GM12878 (cell line): ENCODE results near the gene TMEM178A.

Experiments
- CTCF ChIP-seq, 3 experiments: IDR thresholded peaks in 2 of 3; conservative IDR thresholded peaks in 1 of 3; 2 replicates each; pipeline ENCODE4 v1.5.1; 2011; ENCODE audit warnings: low read depth in 3 of 3, low read length in 3 of 3, mild to moderate bottlenecking in 3 of 3, control low read depth in 2 of 3, moderate library complexity in 2 of 3, inconsistent platforms in 1 of 3, mixed read lengths in 1 of 3; ENCODE audit not compliant: control insufficient read depth in 2 of 3, insufficient read depth in 1 of 3; ENCODE audit errors: extremely low read depth in 1 of 3
- DPF2 ChIP-seq: fragments of 450-650 bp; IDR thresholded peaks from 2 replicates; pipeline ENCODE4 v1.6.1; 2017; ENCODE audit warnings: mild to moderate bottlenecking
- LARP7 ChIP-seq: fragments of 450-650 bp; IDR thresholded peaks from 2 replicates; pipeline ENCODE4 v1.6.1; 2017; ENCODE audit warnings: mild to moderate bottlenecking
- POLR2A ChIP-seq: IDR thresholded peaks from 2 replicates; pipeline ENCODE4 v1.6.1; 2011; ENCODE audit warnings: low read depth, mild to moderate bottlenecking, low read length
- POLR2AphosphoS5 ChIP-seq: IDR thresholded peaks from 2 replicates; pipeline ENCODE4 v1.6.1; 2011; ENCODE audit warnings: mild to moderate bottlenecking, low read length, inconsistent platforms
- SIN3A ChIP-seq: IDR thresholded peaks from 2 replicates; pipeline ENCODE4 v1.6.1; 2012; ENCODE audit warnings: low read depth, low read length, improper control_type of control experiment
- SP1 ChIP-seq: IDR thresholded peaks from one replicate; pipeline ENCODE4 v1.6.1; 2011; ENCODE audit warnings: low read depth, low read length
- TCF12 ChIP-seq: IDR thresholded peaks from 2 replicates; pipeline ENCODE4 v1.6.1; 2011; ENCODE audit warnings: low read depth, mild to moderate bottlenecking, low read length
- ZNF274 ChIP-seq: IDR thresholded peaks from one replicate; pipeline ENCODE4 v1.8.0; 2011; ENCODE audit not compliant: insufficient read length, insufficient read depth
- TF ChIP-seq, protein P1 (sequence below): IDR thresholded peaks from 2 replicates; pipeline ENCODE4 v1.6.1; 2012; ENCODE audit warnings: low read depth, low read length, improper control_type of control experiment
- TF ChIP-seq, protein P2 (sequence below): IDR thresholded peaks from 2 replicates; pipeline ENCODE4 v1.6.1; 2011; ENCODE audit warnings: low read depth, low read length, improper control_type of control experiment, borderline replicate concordance
- TF ChIP-seq, protein P3 (sequence below): fragments of 450-650 bp; IDR thresholded peaks from 2 replicates; pipeline ENCODE4 v1.6.1; 2017; ENCODE audit warnings: mild to moderate bottlenecking, low read depth, inconsistent platforms; ENCODE audit not compliant: poor library complexity, severe bottlenecking

DNA sequence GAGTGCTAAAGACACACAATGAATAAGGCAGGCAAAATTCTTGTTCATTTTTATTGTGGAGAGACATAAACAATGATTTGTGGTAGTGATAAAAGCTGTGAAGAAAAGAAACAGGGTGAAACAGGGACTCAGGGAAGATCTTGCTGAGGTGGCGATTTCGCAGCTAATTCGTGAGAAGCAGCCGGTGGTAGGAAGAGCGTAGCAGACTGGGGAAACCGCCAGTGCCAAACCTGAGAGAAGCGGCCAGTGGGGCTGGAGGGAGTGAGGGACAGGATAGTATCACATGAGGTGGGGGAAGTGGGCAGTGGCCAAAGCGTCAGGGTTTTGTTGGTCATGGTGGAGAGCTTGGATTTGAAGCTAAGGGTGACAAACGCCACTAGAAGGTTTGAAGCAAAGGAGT is 42.3 kb downstream of the TMEM178A start:
- TF ChIP-seq LARP7 (no peak), CTCF (IDR thresholded peaks at IDR 0.05 in 2 of 3, conservative IDR thresholded peaks at IDR 0.05 in 1 of 3; ENCODE audit: control insufficient read depth in 2 of 3, extremely low read depth in 1 of 3, insufficient read depth in 1 of 3, low read depth in 3 of 3, low read length in 3 of 3) (no peak), POLR2AphosphoS5 (no peak), SP1 (no peak), DPF2 (no peak), TCF12 (no peak), SIN3A (no peak), ZNF274 (no peak), POLR2A (no peak)
- TF ChIP-seq, protein P1, sequence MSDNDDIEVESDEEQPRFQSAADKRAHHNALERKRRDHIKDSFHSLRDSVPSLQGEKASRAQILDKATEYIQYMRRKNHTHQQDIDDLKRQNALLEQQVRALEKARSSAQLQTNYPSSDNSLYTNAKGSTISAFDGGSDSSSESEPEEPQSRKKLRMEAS: no peak
- TF ChIP-seq, protein P2, sequence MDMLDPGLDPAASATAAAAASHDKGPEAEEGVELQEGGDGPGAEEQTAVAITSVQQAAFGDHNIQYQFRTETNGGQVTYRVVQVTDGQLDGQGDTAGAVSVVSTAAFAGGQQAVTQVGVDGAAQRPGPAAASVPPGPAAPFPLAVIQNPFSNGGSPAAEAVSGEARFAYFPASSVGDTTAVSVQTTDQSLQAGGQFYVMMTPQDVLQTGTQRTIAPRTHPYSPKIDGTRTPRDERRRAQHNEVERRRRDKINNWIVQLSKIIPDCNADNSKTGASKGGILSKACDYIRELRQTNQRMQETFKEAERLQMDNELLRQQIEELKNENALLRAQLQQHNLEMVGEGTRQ: no peak
- TF ChIP-seq, protein P3, sequence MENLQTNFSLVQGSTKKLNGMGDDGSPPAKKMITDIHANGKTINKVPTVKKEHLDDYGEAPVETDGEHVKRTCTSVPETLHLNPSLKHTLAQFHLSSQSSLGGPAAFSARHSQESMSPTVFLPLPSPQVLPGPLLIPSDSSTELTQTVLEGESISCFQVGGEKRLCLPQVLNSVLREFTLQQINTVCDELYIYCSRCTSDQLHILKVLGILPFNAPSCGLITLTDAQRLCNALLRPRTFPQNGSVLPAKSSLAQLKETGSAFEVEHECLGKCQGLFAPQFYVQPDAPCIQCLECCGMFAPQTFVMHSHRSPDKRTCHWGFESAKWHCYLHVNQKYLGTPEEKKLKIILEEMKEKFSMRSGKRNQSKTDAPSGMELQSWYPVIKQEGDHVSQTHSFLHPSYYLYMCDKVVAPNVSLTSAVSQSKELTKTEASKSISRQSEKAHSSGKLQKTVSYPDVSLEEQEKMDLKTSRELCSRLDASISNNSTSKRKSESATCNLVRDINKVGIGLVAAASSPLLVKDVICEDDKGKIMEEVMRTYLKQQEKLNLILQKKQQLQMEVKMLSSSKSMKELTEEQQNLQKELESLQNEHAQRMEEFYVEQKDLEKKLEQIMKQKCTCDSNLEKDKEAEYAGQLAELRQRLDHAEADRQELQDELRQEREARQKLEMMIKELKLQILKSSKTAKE: no peak
